Activated CD8-positive, alpha-beta memory T cell treated with anti-CD3 and anti-CD28 coated beads for 48 hours (primary cell): Measurements from ENCODE around the gene AKT1.
"Not testable (repeated sequence)": the region's sequence is repeated elsewhere in the genome, so short reads cannot be mapped to it uniquely, and the experiment has no call there.

Experiments
- DNase-seq, 3 experiments: peaks; one replicate each; pipeline ENCODE4 v3.0.0-alpha.2; 2020; ENCODE audit warnings: low read depth in 2 of 3, low spot score in 2 of 3

AKT1 gene

DNA sequence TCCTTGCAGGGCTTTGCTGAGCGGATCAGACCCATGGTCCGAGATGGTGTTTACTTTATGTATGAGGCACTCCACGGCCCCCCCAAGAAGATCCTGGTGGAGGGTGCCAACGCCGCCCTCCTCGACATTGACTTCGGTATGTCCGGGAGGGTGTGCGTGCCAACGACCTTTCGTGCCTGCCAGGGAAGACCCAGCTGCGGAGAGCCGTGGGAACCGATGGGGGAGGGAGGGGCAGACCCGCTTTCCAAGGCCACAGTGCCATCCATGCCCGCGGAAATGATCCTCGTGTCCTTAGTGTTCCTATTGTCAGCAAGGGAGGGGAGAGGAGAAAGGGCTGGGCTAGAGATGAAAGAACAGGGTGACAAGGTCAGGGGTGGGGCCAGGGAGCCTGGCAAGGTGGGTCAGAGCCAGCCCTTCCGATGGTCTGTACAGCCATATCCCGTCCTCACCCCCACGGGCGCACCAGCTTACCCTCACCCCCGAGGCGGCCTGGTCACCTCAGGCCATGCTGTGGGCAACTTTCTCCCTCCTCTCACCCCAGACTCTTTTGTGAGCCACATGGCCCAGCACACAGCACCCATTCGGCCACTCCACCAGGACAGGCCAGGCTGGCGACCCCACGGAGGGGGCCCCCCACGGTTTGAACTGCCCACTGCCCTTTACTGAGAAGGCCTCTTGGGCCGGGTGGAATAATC, 54.3 kb downstream of the AKT1 start:
- DNase-seq: no peak

DNA sequence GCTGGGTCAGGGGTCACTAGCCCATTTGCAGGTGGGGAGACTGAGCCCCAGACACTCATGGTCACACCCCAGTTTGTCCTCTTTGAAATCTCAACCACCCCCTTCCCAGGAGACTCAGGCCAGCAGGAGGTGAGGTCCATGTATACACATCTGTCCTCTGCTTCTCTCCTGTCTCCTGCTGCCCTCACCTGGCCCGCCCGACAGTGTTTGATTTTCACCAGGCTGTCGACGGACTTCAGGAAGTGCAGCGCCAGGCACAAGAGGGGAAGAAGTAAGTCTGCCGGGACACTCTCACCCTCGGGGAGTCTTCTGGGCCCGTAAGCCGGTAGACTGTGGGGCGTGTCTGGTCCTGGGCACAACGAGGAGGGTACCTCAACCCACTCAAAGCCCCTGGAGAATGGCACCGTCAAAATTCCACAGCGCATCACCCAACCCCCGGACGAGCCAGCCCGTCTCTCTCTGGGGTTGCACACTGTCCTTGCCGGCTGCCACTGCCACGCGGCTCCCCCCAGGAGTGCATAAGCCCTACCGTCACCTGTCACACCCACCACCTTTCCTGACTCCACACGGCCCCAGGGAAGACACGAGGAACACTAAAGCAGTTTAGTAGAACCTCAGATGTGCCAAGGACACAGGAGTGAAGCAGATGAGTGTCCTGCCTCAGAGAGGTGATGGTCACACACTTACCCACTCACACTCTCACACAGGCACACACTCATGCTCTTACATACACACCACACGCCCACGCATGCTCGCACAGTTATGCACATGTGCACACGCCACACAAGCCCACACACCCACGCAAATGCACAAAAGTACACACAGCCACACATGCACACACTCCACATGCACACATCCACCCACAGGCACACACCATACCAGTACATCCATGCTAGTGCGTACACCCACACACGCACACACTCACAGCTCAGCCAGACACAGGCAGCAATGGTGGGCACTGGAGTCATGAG, 55.7 kb downstream of the AKT1 start:
- no peak for DNase-seq

DNA sequence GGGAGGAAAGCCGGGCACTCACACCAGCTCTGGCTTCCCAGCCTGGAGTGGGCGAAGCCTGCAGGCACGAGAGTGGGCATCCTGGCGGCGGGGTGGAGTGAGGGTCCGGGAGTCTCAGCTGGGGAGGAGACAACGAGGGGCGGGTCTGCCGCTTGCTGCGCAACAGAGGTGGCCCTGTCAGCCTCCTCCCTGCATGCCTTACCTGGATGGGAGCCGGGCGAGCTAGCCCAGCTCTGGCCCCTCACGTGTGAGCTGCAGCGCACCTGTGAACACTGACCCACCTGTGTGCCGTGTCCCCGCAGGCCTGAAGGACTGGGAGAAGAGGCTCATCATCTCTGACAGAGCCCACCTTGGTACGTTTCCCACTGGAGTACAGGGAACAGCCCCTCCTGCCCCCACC, 56.5 kb downstream of the AKT1 start:
- DNase-seq: no peak

DNA sequence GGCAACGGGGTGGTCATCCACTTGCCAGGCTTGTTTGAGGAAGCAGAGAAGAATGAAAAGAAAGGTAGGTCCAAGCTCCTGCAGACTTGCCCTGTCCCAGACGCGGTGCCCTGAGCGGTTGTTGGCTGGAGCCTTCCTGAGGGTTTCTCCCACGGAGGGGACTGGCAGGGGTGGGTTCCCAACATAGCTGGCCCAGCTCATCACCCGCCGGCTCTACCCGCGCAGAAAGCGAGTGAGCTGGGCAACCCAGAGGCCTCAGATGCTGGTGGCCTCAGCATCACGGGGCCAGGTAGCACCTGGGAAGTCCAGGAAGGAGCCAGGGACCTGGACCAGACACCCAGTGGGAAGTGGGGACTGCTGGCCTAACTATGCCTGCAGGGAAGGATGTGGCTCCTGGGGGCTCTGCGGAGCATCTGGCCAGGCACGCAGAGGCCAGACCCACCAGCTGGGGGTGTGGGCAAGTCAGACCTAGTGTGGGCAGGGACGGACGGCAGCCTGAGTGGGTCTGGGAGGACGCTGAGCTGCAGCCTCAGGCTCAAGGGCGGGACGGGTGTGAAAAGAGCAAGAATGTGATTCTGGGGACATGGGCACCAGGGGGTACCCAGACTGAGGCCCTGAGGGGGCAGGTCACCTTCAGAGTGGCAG, 57.1 kb downstream of the AKT1 start:
- DNase-seq: no peak

DNA sequence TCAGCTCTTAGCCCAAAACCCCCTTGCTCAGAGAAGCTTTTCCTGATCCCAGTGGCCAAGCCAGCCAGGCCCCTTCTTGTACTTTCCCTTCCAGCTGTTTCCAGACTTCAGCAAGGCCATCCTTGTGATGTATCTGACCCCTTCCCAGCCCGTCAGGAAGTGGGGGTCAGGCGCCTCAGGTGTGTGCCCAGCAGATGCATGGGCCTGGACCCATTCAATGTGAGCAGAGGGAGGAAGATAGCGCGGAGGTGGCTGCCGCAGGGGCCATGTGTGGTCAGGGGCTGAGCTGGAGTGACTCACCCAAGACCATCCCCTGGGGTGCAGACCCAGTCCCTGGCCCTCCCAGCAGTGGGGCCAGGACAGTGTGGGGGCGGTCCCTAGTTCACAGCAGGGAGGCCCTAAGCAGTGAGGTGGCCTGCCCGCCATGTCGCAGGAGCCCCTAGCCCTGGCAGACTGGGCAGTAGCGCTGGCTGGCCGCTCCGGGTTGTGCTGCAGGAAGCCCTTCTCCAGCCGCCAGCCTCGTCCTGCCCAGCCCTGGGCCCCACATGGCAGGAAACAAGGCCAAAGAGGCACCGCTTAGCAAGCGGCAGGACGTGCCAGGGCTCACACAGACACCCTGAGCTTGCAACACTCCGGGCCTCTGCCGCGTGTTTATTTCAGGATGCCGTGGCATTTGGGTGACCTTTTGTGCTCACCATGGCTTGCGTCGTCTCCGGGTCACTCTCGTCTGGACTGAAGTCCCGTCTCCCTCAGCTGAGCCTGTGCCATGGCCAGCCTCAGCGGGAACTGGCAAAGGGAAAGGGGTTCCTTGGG, 59.5 kb downstream of the AKT1 start:
- DNase-seq: no peak

DNA sequence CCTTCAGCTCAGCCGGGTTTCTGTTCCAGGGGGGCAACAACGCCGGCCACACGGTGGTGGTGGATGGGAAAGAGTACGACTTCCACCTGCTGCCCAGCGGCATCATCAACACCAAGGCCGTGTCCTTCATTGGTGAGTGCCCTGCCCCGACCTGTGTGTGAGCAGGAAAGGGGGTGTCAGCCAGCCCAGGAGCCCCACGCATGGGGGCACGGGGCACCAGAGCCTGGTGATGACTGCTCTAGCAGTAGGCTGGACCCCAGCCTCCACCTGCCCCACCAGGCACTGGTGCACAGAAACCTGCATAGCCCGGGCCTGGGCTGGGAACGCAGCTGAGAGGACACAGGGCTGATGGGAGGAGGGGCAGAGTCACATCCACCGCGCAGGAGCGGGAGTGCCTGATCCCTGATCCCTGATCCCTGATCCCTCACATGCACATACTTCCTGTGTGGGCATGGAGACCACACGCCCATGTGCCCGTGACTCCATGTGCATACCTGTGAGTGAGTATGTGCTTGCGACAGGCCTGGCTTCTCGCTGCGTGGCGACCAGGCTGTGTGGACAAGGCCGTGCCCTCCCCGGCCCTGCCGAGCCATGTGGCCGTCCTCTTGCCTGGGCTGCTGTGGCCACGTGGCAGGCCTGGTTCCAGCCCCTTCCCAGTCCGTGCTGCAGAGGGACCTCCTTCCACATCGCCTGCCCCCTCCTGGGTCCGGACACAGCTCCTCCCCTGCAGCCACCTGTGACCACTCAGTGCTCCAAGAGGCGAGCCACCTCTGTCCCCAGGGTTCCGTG, 60.4 kb downstream of the AKT1 start:
- DNase-seq: no peak

DNA sequence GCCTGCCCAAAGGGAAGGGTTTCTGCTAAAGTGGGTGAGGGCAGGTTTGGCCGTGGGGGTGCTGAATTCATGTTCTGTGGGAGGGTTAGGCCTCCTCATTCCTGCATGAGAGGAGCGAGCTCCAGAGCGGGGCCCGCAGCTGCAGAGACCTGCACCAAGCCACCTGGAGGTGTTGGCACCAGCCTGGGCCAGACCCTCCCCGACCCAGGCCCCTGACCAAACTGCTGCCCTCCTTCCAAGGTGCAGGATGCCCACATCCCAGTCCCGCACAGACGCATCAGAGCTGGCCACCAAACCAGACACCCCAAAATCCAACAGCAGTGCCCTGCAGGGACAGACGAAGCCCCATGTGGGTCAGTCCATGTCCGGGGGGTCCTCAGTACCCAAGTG, 61.0 kb downstream of the AKT1 start:
- no peak for DNase-seq

DNA sequence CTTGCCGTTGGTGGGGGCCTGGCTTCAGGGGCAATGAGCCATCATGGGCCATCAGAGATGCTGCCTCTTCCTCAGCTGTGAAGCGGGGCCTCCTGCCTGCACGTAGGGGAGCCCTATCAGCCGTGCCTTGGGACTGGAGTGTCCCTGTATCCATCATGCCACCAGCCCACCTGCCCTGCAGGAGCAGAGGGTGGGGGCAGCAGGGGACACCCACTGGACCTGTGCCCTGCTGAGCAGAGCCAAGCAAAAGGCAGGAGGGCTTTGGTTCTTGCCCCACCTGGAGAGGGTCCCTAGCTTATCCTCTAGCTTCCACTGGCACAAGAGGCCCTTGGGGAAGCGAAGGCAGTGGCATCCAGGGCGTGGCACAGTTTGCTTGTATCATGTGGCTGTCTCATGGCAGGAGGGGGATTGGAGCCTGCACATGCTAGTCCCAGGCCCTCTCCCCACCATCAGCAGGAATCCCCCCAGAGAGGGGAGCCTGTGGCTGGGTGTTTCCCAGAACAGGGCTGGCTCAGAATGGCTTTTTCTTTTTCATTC, 61.4 kb downstream of the AKT1 start:
- DNase-seq: no peak

DNA sequence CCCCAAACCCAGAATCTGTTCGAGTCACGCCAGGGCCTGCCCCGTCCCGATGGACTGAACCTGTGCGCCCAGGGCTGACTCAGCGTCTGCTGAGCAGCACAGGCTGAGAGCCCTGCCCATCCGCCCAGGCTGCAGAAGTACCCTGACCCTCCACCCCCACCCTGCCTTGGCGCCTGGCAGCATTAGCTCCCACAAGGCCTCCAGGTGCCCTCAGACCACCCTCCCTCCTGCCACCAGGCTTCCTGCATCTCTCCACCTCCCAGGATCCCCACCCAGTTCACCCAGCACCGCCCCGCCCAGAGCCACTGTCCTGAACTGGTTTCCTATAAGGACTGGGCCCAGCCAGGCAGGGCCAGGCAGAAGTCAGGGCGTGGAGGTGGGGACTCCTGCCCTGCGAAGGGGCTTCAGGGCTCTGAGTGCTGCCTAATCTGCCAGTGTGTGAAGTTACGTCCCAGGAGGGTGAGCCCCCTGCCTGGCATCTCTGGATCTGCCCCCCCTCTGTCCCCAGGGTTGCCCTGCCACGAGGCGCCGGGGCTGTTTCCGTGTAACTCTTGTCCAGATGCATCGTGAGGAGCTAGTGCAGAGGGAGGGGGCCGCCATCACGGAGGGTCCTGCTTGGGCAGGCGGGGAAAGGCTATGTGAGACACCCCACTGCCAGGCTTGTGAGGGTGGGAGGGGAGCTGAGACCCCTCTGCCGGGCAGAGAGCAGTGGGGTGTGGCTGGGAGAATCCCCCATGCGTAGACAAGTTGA, 62.4 kb downstream of the AKT1 start:
- no peak for DNase-seq

DNA sequence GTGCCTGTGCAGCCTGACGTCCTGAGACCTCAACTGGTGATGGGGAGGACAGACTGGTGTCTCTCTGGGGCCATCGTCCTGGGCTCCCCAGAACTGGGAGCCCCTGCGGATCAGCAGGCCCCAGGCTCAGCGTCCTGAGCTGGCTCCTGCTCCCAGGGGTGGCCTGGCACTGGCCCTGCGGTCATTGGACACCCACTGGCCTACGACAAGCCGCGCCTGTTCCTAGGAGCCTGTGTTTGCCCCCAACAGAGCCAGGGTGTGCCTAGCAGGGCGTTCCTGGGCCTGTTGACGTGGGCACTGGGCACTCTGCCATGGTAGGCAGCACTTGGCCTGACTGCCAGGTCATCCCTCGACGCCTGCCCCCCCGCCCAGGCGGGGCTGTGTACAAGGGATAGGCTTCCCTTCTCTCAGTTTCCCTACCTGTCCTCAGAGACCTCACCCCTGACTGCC, 63.2 kb downstream of the AKT1 start:
- no peak for DNase-seq

DNA sequence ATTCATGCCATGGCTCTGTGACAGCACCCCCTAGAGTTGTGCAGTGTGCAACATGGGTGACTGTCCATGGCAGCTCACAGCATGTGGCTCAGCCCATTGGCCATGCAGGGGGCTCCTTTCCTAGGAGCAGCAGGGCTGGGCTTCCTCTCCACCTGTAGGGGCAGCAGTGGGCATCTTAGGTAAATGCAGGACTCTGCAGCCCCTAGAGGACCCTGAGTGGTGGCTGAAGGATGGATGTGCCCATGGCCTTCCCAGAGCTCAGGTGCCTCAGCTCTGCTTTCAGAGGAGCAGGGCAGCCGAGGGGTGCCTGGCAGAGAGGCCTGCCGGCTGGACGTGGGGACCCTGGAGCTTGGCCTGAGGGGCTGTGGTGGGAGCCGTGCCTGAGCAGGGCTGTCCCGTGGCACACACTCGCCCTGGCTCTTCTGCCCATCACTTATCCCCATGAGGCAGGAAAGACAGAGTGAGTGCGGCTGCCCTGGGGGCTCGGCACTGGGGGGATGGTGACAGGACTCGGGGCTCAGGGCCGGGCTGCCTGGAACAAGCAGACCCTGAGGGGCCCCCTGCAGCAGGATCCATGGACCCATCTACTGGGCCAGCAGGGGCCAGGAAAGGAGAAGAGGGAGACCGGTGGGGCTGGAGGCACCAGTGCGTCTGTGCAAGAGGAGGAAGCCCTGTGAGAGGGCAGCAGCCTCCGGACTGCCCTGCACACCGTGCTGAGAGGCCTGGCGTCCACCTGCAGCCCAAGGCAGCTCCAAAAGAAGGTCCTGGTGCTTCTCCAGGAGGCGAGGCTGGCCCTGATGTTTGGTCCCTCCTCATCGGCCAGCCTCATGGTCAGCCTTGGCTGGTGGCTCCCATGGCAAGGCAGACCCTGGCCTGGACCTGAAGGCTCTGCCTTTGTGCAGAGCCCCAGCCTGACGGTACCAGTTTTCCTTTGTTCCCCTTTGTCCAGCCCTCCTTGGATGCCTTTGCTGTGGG, 63.9 kb downstream of the AKT1 start:
- DNase-seq: no peak

DNA sequence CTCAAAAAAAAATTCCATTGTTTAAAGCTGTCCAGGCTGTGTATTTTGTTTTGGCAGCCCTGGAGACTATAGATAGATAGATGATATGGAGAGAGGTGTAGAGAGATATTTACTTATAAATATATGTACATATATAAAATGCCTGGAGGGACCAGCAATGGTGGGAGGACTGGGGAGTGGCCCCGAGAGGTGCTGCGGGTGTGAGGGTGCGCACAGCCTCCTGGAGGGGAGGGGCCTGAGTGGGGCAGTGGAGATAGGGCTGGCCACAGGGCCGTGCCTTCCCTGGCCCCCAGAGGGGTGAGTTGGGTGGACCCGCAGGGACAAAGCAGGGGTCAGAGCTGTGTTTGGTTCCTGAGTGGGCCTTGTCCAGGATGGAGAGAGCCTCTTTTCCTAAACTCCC, 65.1 kb downstream of the AKT1 start:
- no peak for DNase-seq

DNA sequence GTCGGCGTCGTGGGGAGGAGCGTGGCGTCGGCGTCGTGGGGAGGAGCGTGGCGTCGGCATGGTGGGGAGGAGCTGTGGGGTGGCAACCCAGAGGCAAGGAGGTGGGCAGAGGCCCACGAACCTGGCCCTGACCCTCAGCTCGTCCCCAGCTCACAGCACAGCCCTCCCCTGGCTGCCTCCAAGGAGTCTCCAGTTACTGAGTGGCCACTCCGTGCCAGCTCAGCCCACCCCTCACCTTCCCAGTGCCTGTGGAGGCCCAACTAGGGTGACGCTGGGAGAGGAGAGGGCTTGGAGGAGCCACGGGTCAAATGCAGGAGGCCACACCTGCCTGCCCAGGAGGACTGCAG, 65.7 kb downstream of the AKT1 start:
- no peak for DNase-seq

DNA sequence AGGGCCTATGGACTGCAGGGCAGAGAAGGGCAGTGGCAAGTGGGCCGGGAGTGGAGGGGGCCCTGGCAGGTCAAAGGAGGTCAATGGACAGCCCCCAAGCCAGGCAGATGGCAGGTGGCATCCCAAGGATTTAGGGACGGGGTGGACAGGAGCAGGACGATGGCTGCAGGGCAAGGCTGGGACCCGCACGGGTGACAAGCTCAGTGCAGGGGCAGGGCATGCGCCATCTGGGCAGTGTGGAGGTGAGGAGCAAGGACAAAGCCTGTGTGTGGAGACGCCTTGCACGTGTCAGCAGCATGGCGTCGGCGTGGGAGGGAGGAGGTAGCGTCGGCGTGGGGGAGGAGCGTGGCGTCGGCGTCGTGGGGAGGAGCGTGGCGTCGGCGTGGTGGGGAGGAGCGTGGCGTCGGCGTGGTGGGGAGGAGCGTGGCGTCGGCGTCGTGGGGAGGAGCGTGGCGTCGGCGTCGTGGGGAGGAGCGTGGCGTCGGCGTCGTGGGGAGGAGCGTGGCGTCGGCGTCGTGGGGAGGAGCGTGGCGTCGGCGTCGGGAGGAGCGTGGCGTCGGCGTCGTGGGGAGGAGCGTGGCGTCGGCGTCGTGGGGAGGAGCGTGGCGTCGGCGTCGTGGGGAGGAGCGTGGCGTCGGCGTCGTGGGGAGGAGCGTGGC, 66.2 kb downstream of the AKT1 start:
- not testable (repeated sequence) for DNase-seq

DNA sequence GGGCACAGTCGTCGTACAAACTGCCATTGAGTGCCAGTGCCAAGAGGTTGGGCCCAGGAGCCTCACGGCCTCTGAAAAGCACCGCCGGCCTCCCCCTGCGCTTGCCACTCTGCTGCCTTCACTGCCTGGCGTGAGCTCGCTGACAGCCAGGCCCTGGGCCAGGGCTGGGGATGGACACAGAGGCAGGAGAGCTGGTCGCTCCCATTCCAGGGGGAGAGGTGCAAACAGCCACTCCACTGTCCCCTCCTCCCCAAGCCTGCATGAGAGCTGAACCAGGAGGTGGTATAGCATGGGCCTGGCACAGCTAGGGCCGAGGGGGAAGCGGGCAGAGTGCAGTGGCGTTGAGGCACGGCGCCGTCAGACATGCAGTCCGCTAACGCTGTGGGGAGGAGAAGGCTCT, 66.9 kb downstream of the AKT1 start:
- DNase-seq: no peak

DNA sequence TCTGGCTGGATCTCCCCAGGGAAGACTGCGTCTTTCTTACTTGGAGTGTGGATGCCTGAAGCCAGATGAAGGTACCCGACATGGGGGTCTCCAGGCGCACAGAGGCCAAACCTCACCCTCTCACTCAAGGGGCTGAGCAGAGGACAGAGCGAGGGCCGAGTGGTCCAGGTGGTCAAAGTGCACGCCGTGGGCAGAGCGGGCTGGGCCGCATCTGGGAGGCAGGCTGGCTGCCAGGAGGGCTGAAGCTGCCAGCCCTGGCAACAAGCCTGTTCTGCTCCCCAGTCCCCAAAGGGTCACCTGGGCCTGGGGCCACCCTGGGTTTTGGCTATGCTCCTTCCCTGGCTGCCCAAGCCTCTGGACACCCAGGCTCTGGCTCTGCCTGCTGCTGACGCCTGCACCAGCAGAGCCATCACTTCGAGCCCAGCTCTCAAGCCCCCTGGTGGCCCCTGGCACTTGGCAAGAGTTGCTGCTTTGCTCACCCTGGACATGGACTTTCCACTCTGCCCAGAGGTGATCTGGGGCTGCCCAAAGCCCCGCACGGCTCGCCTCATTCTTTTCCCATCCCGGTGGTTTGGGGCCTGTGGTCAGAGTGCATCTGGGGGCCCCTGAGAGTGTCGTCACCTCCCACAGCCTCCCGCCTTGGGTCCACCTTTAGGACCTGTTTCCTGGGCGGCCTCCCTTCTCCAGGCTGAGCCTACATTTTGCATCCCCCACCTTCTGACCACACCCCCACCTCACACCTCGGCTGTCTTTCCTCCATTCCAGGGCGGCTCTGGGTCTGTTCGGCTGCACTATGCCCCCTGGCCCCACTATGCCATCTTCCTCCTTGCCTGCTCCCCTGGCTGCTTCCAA, 68.7 kb downstream of the AKT1 start:
- DNase-seq: no peak
